Measurements from ENCODE around the gene LDAH.

GRCh38 chr2:20661421-20662307, 161.2 kb downstream of the LDAH start:
- TF ChIP-seq CTCF (IDR thresholded peaks at IDR 0.05) = peak; percentile 93 to 99 (median 96)
- no peak for TF ChIP-seq POLR2AphosphoS5 (IDR thresholded peaks at IDR 0.05)
- no peak for TF ChIP-seq EP300 (IDR thresholded peaks at IDR 0.05; ENCODE audit: low read depth)
- no peak for TF ChIP-seq POLR2A (IDR thresholded peaks at IDR 0.05)
